T1000 (cell line): Measurements from ENCODE around the gene ATP10A.
"Not testable (repeated sequence)": the region's sequence is repeated elsewhere in the genome, so short reads cannot be mapped to it uniquely, and the experiment has no call there.

Experiments
- DNase-seq: peaks from one replicate; lab custom pipeline; 2025; ENCODE audit warnings: mixed read lengths; lab: John Stamatoyannopoulos, UW

ATP10A gene

GRCh38 chr15:25772500-25772899 is 90.6 kb downstream of the ATP10A start:
- no peak for DNase-seq

GRCh38 chr15:25771736-25772135 is 91.4 kb downstream of the ATP10A start:
- DNase-seq: not testable (repeated sequence)

- no peak for DNase-seq
These were observed 91.8 kb downstream of the ATP10A start for GRCh38 chr15:25771338-25771706.

GRCh38 chr15:25770618-25771337 is 92.3 kb downstream of the ATP10A start:
- no peak for DNase-seq

GRCh38 chr15:25770031-25770430 is 93.1 kb downstream of the ATP10A start:
- DNase-seq: no peak

- no peak for DNase-seq
These were observed 94.9 kb downstream of the ATP10A start for GRCh38 chr15:25768271-25768670.

GRCh38 chr15:25767356-25768151 is 95.6 kb downstream of the ATP10A start:
- no peak for DNase-seq

- DNase-seq: no peak
These were observed 96.7 kb downstream of the ATP10A start for GRCh38 chr15:25766417-25766816.

GRCh38 chr15:25764980-25765735 is 98.0 kb downstream of the ATP10A start:
- no peak for DNase-seq

GRCh38 chr15:25763954-25764353 is 99.2 kb downstream of the ATP10A start:
- DNase-seq: no peak

- DNase-seq: no peak
These were observed 99.8 kb downstream of the ATP10A start for GRCh38 chr15:25763331-25763751.

- no peak for DNase-seq
These were observed 101.0 kb downstream of the ATP10A start for GRCh38 chr15:25761971-25762662.

- DNase-seq: no peak
These were observed 103.7 kb downstream of the ATP10A start for GRCh38 chr15:25759421-25759820.

GRCh38 chr15:25758612-25759011 is 104.5 kb downstream of the ATP10A start:
- DNase-seq: not testable (repeated sequence)

- no peak for DNase-seq
These were observed 119.4 kb downstream of the ATP10A start for GRCh38 chr15:25743548-25744275.

GRCh38 chr15:25742776-25743547 is 120.2 kb downstream of the ATP10A start:
- DNase-seq: no peak

GRCh38 chr15:25742041-25742730 is 120.9 kb downstream of the ATP10A start:
- DNase-seq: no peak

GRCh38 chr15:25741256-25741580 is 121.9 kb downstream of the ATP10A start:
- DNase-seq: no peak

- DNase-seq: no peak
These were observed 122.5 kb downstream of the ATP10A start for GRCh38 chr15:25740383-25741255.
